HG03558 (cell line): ENCODE data around the gene CD2BP2.

Source experiments
- ATAC-seq: cut with Tn5 transposase; IDR thresholded peaks from one replicate; pipeline ENCODE4 v1.9.1; 2021; ENCODE audit warnings: moderate number of reproducible peaks; ENCODE audit not compliant: unreplicated experiment; ENCODE audit errors: extremely low read depth

The CD2BP2 gene

GRCh38 chr16:30379158-30379783, 24.2 kb upstream of the CD2BP2 start:
- no peak for ATAC-seq

GRCh38 chr16:30378236-30379157, 23.4 kb upstream of the CD2BP2 start:
- peak; percentile 69 for ATAC-seq

DNA sequence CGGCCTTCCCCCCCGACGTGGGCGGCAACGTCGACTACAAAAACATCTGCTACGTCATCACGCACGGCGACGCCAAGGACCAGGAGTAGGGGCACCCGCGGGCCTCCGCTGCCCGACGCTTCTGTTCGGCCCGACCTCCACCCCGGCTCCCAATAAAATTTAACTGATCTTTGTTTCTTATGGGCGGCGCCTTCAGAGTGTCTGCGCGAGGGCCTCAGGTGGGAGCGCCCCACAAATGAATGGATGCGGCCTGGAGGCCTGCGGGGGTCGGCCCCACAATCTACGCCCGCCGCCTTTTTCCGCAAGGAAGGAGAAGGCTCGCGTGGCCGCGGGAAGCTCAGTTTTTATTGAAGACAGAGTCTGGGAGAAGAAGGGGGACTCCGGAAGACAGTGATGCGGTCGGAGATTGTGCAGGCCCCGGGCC, 22.7 kb upstream of the CD2BP2 start:
- ATAC-seq = peak; percentile 4

- no peak for ATAC-seq
Observed at GRCh38 chr16:30377050-30377811, 22.1 kb upstream of the CD2BP2 start.

DNA sequence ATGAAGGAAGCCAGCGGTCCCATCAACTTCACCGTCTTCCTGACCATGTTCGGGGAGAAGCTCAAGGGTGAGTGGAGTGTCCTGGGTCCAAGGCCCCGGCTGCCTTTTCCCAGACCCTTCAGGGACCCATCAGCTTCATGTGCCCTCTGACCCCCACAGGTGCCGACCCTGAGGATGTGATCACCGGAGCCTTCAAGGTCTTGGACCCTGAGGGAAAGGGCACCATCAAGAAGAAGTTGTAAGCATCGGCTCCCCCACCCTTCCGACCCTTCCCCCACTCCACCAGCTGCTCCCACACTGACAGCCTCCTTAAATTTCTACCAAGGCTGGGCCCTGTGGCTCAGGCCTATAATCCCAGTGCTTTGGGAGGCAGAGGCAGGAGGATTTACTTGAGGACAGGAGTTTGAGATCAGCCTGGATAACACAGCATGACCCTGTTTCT, 21.4 kb upstream of the CD2BP2 start:
- ATAC-seq = no peak

DNA sequence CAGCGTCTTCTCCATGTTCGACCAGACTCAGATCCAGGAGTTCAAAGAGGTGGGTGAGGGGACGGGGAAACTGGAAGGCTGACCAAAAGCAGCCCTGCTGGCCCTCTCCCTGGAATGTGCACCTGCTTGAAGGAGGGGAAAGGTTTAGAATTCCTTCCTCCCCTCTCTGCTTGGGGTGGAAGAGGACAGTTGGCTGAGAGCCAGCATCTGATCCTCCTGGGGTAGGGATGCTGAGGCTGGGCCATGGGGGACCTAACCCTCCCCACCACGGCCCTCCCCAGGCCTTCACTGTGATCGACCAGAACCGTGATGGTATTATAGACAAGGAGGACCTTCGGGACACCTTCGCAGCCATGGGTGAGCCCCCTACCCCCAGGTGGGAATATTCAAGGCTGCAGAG, 20.8 kb upstream of the CD2BP2 start:
- ATAC-seq = no peak

- no peak for ATAC-seq
Observed at GRCh38 chr16:30374538-30374937, 19.4 kb upstream of the CD2BP2 start, which contains the start of gene MYL11. Gene MYL11 (plus strand): TSS chr16:30374802. CDS start chr16:30374858, 56 bp downstream.

GRCh38 chr16:30372725-30373124, 17.6 kb upstream of the CD2BP2 start:
- no peak for ATAC-seq

DNA sequence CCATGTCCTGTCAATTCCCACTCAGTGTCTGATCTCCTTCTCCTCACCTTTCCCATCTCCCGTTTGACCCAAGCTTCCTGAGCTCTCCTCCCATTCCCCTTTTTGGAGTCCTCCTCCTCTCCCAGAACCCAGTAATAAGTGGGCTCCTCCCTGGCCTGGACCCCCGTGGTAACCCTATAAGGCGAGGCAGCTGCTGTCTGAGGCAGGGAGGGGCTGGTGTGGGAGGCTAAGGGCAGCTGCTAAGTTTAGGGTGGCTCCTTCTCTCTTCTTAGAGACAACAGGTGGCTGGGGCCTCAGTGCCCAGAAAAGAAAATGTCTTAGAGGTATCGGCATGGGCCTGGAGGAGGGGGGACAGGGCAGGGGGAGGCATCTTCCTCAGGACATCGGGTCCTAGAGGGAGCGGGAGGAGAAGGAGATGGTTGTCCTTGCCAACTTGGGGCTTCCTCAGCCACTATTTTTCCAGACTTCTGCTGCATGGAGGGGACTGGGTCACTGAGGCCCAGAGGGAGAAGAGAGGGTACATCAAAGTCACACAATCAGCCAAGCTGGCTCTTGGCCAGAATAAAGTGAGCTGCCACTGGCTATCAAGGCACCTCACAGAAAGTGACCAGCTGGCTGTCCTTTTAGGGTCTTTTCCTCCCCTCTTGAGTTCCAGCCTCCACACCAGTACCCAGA, 17.1 kb upstream of the CD2BP2 start:
- no peak for ATAC-seq

GRCh38 chr16:30371248-30371816, 16.2 kb upstream of the CD2BP2 start:
- no peak for ATAC-seq

- peak; percentile 49 for ATAC-seq
Observed at GRCh38 chr16:30370456-30371247, 15.5 kb upstream of the CD2BP2 start, which contains the start of gene TBC1D10B. Gene TBC1D10B (minus strand): TSS chr16:30370494. CDS start chr16:30370183, 311 bp downstream.

- ATAC-seq = no peak
Observed at GRCh38 chr16:30369938-30370455, 14.9 kb upstream of the CD2BP2 start.

DNA sequence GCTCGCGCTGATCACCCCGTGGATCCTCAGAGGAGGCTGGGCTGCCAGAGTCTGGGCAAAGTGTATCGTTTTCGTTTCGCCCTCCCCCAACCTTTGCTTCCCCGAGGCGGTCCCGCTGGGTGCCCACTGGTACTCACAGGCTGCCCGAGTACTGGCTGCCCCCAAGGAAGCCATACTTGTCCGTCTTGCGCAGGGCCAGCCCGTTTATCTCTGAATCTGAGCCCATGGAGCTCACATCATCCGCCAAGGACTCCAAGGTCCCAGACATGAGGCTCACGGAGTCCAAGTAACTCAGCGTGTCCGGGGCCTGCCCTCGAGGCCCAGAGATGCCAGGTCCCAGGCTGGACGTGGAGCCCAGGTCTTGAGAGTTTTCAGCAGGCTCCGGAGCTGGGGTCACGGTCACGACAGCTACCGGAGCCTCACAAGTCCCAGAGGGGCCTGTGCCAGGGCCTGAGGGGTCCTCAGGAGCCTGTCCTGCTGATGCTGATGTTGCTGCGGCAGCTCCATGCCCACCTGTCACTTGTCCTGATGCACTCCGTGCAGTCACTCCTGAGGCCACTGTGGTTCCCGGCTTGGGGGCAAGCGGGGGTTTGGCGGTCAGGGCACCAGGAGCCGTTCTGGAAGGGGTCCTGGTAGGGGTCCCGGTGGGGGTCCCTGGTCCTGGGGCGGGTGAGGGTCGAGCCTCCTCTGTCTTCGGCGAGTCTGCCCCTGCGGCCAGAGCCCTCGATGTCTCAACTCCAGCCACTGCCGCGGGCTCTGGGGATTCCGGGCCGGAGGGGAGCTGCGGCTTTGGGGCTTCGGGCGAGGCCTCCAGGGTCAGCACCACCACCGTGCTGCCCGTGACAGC, 14.2 kb upstream of the CD2BP2 start:
- no peak for ATAC-seq

- ATAC-seq = no peak
Observed at GRCh38 chr16:30368792-30369090, 13.6 kb upstream of the CD2BP2 start.

- no peak for ATAC-seq
Observed at GRCh38 chr16:30368122-30368791, 13.1 kb upstream of the CD2BP2 start.

GRCh38 chr16:30367349-30368009, 12.4 kb upstream of the CD2BP2 start:
- no peak for ATAC-seq

- no peak for ATAC-seq
Observed at GRCh38 chr16:30366511-30366910, 11.4 kb upstream of the CD2BP2 start.
